A549 (cell line): ENCODE data around the gene TMEM135.

Experiments
- CHD2 ChIP-seq: fragments of 150-350 bp; IDR thresholded peaks from 2 replicates; pipeline ENCODE4 v1.6.1; 2014; ENCODE audit warnings: low read length; ENCODE audit not compliant: partially characterized antibody
- EP300 ChIP-seq, 2 experiments: fragments of >200 bp; sonication (Bioruptor Twin); formaldehyde crosslinking; IDR thresholded peaks; 2 replicates in 1 of 2; 3 replicates in 1 of 2; pipeline ENCODE4 v1.6.1; 2016 to 2017
- ESRRA ChIP-seq: fragments of 150-350 bp; IDR thresholded peaks from 2 replicates; pipeline ENCODE4 v1.6.1; 2014; ENCODE audit warnings: mild to moderate bottlenecking, low read length, borderline replicate concordance
- JUNB ChIP-seq: fragments of >200 bp; sonication (Bioruptor Twin); formaldehyde crosslinking; IDR thresholded peaks from 2 replicates; pipeline ENCODE4 v1.6.1; 2016
- NR3C1 ChIP-seq: fragments of >200 bp; sonication (Bioruptor Twin); formaldehyde crosslinking; IDR thresholded peaks from 3 replicates; pipeline ENCODE4 v1.6.1; 2017
- PHF8 ChIP-seq: fragments of 200-600 bp; sonication (generic); IDR thresholded peaks from 2 replicates; pipeline ENCODE4 v1.6.1; 2016; ENCODE audit warnings: low read depth, mild to moderate bottlenecking, antibody characterized with exemption, moderate library complexity, borderline replicate concordance
- POLR2A ChIP-seq: IDR thresholded peaks from 2 replicates; pipeline ENCODE4 v1.6.1; 2012; ENCODE audit warnings: mild to moderate bottlenecking, low read length
- RNF2 ChIP-seq: fragments of 200-600 bp; sonication (generic); IDR thresholded peaks from 2 replicates; pipeline ENCODE4 v1.6.1; 2016; ENCODE audit warnings: low read depth, mild to moderate bottlenecking, antibody characterized with exemption, moderate library complexity, borderline replicate concordance
- ZFP36 ChIP-seq: fragments of 450-650 bp; IDR thresholded peaks from 2 replicates; pipeline ENCODE4 v1.6.1; 2014; ENCODE audit warnings: borderline replicate concordance; ENCODE audit not compliant: partially characterized antibody
- ZSCAN20 ChIP-seq: fragments of 250-450 bp; sonication (Bioruptor Pico); IDR thresholded peaks from 2 replicates; pipeline ENCODE4 v1.8.0; 2022; ENCODE audit warnings: mild to moderate bottlenecking, moderate library complexity
- TF ChIP-seq, protein P1 (sequence below): fragments of >200 bp; sonication (Bioruptor Twin); formaldehyde crosslinking; IDR thresholded peaks from 3 replicates; pipeline ENCODE4 v1.5.1; 2016
- TF ChIP-seq, protein P2 (sequence below): IDR thresholded peaks from 2 replicates; pipeline ENCODE4 v1.6.1; 2012

DNA sequence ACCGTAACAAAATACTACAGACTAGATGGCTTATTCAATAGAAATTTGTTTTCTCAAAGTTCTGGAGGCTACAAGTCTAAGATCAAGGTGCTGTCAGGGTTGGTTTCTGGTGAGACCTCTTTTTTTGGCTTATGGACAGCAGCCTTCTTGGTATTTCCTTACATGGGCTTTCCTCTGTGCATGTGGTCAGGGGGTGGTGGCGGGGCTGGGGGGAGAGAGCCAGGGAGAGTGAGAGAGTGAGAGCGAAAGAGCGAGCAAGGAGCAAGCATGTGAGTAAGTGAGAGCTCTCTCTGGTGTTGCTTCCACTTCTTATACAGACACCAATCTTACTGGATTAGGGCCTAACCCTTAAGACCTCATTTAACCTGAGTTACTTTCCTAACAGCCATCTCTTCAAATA, 181.5 kb downstream of the TMEM135 start:
- TF ChIP-seq, protein P1, sequence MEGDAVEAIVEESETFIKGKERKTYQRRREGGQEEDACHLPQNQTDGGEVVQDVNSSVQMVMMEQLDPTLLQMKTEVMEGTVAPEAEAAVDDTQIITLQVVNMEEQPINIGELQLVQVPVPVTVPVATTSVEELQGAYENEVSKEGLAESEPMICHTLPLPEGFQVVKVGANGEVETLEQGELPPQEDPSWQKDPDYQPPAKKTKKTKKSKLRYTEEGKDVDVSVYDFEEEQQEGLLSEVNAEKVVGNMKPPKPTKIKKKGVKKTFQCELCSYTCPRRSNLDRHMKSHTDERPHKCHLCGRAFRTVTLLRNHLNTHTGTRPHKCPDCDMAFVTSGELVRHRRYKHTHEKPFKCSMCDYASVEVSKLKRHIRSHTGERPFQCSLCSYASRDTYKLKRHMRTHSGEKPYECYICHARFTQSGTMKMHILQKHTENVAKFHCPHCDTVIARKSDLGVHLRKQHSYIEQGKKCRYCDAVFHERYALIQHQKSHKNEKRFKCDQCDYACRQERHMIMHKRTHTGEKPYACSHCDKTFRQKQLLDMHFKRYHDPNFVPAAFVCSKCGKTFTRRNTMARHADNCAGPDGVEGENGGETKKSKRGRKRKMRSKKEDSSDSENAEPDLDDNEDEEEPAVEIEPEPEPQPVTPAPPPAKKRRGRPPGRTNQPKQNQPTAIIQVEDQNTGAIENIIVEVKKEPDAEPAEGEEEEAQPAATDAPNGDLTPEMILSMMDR, result no peak
- TF ChIP-seq ZFP36, result no peak
- TF ChIP-seq RNF2, result no peak
- TF ChIP-seq POLR2A, result no peak
- TF ChIP-seq NR3C1, result no peak
- TF ChIP-seq EP300 (IDR thresholded peaks at IDR 0.05), result no peak
- no peak for TF ChIP-seq ESRRA
- no peak for TF ChIP-seq CHD2
- no peak for TF ChIP-seq JUNB
- no peak for TF ChIP-seq PHF8
- no peak for TF ChIP-seq ZSCAN20 (CRISPR knock-in tag)
- TF ChIP-seq, protein P2, sequence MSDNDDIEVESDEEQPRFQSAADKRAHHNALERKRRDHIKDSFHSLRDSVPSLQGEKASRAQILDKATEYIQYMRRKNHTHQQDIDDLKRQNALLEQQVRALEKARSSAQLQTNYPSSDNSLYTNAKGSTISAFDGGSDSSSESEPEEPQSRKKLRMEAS, result no peak
